NCI-H146 (cell line): ENCODE measurements around the gene CD276.
"Not testable (repeated sequence)": the region's sequence is repeated elsewhere in the genome, so short reads cannot be mapped to it uniquely, and the experiment has no call there.

ENCODE experiments used
- DNase-seq: peaks from one replicate; lab custom pipeline; 2025; lab: John Stamatoyannopoulos, UW

CD276 gene

DNA sequence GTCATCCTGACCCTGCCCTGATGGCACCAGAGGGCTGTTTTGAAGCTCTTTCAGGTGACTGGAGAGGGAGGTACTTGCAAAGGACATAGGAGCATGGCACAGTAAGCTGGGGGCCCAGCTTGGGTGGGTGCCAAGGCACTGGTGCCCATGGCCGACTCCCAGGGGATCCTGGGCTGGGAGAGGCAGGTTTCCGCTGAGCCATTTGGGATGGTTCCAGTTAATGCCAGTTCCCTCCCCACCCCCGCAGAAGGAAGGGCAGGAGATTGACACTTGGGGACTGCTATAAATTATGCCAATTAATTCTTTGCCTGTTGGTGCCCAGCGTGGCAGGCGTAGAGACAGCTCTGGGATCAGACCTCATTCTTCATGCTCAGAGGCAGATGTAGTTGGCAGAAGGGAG is 26.1 kb downstream of the CD276 start:
- DNase-seq = no peak

- DNase-seq = no peak
These were observed 27.3 kb downstream of the CD276 start for GRCh38 chr15:73711526-73711925.

GRCh38 chr15:73712107-73712506 is 27.9 kb downstream of the CD276 start:
- no peak for DNase-seq

DNA sequence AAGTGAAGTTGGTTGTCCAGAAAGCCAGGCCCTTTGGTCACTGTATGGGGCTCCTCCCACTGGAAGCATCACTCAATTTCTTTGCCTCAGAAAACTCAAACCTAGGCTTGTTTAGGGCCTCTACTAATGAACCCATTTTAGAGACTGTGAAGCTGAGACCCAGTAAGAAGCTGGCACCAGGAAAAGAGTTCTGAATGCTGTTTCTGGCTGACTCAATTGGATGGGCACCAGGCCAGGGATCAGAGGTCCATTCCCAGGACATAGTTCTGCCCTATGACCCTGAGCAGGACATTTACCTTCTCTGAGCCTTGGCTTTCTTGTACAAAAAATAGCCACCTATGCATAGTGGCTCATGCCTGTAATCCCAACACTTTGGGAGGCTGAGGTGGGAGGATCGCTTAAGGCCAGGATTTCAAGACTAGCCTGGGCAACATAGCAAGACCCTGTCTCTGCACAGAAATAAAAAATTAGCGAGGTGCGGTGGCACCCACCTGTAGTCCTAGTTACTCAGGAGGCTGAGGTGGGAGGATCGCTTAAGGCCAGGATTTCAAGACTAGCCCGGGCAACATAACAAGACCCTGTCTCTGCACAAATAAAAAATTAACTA is 30.6 kb downstream of the CD276 start:
- no peak for DNase-seq

DNA sequence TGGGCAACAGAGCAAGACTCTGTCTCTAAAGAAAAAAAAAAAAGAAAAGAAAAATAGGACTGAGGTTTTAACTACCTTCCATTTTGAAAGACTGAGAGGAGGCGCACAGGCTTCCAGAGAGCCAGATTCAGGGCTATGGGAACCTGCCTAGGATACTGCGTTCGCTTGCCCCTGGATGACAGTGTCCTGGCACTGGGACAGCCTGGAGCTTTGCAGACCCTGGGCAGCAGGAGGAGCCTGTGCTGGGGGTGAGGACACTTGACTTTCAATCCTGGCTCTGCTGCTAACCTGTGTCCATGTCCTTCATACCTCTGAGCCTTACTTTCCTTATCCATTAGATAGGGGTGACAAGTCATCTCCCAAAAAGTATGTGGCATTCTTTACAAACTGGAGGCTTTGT is 31.2 kb downstream of the CD276 start:
- no peak for DNase-seq

DNA sequence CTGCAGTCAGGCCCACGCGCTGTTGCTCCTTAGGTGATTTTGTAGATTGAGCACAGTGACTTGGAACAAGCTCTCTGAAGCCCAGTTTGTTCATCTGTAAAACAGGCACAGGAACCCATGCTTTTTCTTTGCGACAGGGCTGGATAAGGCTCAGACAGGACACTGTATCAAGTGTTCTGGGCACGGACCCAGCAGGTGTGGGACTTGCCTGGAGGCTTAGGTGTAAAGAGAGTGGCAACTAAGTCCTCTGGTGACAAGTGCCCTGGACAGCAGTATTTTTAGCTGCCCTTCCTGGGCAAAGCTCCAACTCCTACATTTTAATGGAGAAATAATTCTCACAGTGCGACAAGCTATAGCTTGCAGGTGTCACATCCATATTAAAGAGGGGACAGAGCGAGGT is 32.2 kb downstream of the CD276 start:
- no peak for DNase-seq

- DNase-seq = no peak
These were observed 33.0 kb downstream of the CD276 start for GRCh38 chr15:73717206-73717605.

GRCh38 chr15:73717802-73718201 is 33.6 kb downstream of the CD276 start:
- no peak for DNase-seq

DNA sequence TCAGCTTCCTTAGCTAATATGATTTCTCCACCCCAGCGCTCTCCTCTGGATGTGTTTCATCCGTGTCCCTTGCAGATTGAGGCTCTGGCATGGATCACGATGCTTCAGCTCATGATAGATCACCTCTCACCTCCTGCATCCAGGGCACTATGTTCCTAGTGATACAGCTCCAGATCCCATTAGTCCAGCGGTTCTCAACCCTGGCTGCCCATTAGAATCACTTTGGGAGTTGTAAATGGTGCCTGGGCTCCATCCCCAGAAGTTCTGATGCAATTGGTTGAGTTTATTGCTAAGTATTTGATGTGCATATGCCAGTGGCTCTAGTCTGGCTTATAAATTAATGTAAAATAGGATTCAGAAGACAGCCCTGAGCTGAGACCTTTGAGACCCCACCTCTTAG is 34.5 kb downstream of the CD276 start:
- DNase-seq = no peak

- DNase-seq = no peak
These were observed 38.2 kb downstream of the CD276 start for GRCh38 chr15:73722425-73722824.

- DNase-seq = no peak
These were observed 39.0 kb downstream of the CD276 start for GRCh38 chr15:73723191-73723590.

GRCh38 chr15:73724212-73724611 is 40.0 kb downstream of the CD276 start:
- no peak for DNase-seq

- no peak for DNase-seq
These were observed 43.3 kb downstream of the CD276 start for GRCh38 chr15:73727330-73727976.

- DNase-seq = not testable (repeated sequence)
These were observed 47.9 kb downstream of the CD276 start for GRCh38 chr15:73732051-73732450.

DNA sequence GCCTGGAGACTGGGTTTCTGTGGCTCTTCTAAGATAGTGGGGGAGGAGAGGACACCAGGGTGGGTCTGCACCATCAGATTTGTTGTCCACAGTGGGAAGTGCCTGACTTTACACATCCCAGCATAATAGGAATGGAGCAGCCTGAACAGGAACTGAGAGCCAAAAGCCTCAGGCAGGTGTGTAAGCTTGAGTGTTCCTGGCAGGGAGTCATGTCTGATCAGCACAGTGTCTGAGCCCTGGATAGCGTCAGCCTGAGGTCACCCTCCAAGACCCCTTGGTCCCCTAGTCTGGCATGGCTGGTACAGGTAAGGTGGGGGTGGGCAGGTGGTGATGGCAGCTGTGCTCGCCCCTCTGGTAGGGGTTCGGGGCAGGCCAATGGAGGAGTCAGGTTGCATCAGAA is 48.7 kb downstream of the CD276 start:
- DNase-seq = no peak

DNA sequence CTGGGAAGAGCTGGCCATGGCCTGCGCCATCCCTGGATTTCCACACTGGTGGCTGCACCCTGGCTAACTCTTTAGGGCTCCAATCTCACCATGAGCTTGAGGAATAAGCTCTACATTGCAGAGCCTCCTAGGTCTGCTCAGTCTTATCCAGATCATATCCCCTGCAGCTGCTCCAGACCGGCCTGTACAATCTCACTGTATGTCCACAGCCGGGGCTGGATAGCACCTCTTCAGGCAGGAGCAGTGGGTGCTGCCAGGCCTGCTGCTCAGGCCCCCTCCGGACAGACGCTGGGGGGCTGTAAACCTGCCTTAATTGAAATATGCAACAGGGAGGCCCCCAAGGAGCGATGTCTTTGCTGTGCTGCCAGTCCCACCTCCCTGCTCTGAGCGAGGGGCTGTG is 53.4 kb downstream of the CD276 start:
- no peak for DNase-seq

GRCh38 chr15:73740152-73741048 is 56.2 kb downstream of the CD276 start:
- no peak for DNase-seq

DNA sequence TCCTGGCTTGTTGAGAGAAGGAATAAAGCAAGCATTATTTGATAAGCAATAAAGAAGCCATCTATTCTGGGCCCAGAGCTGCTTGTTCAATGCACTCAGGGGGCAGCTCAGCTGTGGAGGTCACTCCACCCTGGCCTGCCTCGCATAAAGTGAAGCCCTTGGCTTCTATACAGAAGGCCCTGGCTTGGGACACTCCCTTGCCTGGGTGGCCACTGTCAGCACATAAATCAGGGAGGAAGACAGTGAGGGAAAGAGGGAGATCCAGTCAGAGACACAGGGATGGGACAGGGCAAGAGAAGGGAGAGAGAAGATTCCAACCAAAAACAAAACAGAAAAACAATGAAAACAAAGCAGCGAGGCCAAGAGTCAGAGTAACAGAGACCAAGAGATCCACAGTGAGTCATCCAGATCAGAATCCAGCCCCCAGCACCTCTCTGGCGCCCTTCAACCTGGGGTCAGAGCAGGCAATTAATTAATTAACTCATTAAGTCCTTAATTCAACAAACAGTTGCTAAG is 57.2 kb downstream of the CD276 start:
- DNase-seq = no peak

DNA sequence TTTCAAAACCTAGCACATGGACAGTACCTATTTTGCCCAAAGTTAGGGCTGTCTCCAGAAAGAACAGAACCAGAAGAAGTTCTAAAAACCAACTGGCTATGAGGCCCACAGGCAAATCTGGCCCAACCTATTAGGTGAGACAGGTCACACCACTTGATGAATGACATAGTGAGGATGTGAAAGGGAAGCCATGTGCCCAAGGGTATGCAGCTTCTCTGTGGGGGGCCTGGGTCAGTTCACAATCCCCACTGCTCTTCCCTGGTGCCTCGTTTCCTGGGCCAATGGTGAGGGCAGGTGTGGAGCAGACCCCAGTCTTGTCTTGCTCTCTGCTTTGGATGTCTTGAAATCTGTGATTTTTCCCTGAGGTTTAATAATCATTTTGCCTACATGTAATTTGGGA is 60.1 kb downstream of the CD276 start:
- DNase-seq = peak; percentile 25

GRCh38 chr15:73745073-73745472 is 60.9 kb downstream of the CD276 start:
- DNase-seq = no peak

DNA sequence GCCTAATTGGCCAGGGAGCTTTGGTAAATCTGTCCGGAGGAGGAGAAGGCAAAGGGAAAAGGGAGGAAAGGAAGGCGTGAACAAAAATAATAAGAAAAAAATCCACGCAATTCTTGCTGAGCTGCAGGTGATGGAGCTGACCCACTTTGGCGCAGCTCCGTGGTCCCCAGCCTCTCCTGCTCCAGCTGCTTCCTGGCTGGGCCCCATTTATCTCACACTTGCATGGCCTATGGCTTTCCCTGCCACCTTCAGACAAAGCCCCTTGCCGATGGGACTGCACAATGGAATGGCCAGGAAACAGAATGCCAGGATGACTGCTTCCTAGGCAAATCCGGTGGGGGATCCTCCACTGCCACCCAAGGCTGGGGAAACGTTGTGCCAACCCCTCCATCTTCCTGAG is 62.1 kb downstream of the CD276 start:
- no peak for DNase-seq

DNA sequence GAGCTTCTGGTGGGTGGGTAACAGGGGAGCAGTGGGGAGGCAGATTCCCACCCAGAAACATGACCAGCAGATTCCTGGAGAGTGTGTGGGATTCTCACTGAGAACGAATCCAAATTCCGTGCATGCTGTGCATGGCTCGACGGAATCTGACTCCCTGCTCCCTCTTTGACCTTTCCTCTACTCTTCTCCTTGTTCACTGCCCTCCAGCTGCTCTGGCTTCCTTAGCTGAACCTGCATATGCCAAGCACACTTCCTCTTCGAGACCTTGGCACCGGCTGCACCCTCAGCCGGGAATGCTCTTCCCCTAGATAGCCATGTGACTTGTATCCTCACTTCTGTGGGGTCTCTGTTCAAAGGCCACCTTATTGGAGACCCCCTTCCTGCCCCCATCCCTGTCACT is 62.7 kb downstream of the CD276 start:
- DNase-seq = no peak
